GM21447 (cell line): Measurements from ENCODE around the gene KRTAP5-10.
"Not testable (repeated sequence)": the region's sequence is repeated elsewhere in the genome, so short reads cannot be mapped to it uniquely, and the experiment has no call there.

Source experiments
- ATAC-seq: cut with Tn5 transposase; IDR thresholded peaks from one replicate; pipeline ENCODE4 v1.9.1; 2021; ENCODE audit not compliant: unreplicated experiment

KRTAP5-10 gene, protein sequence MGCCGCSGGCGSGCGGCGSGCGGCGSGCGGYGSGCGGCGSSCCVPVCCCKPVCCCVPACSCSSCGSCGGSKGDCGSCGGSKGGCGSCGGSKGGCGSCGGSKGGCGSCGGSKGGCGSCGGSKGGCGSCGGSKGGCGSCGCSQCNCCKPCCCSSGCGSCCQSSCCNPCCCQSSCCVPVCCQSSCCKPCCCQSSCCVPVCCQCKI

DNA sequence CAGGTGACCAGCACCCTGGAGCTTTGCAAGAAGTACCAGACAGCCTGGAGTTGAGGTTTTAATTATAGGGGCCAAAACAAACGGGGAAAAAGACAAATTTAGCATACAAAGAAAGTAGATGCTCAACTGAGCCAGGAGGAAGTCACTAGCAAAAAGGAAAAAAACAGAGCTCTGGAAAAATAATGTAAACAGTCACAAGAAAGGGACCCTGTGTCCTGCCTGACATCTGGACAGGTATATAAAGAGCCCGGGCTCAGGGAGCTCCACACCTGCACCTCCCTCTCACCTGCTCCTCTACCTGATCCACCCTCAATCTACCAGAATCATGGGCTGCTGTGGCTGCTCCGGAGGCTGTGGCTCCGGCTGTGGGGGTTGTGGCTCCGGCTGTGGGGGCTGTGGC, at the start of gene KRTAP5-10:
Gene KRTAP5-10, plus strand, starts transcription at position 301 of the 400 bp plus-strand sequence. Its CDS starts 25 bp downstream, at position 326.
- no peak for ATAC-seq

DNA sequence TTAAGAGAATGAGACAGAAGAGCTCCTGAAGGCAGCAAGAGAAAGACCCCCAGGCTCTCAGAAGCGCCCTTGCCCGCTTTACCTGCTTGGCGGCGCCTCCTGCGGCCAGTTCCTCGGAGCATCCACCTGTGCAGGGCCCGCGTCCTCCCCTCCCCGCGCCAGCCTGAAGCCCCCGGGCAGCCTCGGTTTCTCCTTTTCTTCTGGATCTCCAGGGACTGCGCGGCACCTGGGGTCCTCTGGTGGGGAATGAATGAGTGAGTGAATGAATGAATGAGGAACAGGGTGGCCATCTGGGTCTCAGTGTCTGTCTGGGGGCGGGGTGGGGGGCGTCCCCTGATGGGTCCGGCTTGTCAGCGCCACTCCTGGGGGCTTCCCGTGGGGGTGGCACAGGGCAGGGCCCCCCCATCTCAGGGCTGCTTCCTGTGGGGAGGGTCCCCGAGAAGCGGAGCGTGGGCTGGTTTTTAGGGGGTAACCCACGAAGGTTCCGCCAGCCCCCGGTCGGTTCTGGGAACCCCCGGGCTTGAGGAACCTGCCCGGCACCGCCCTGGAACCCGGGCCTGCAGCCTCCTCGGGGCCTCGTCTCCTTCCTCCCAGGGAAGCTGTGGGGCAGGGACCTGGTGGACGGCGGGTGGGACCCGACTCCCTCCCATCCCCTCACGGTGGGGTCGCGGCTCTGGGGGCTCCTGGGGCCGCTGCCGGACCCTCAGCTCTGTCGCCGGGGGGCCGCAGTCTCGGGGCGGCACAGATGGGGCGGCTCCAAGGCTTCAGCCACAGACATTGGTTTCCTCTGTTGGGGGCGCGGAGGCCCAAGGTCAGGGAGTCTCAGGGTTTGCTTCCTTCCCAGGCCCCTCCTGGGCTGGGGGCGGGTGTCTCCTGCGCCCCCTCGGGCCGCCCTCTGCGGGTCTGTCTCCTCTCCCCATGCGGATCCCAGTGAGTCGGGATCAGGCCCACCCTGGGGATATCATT, 46.6 kb upstream of the KRTAP5-10 start:
- no peak for ATAC-seq

DNA sequence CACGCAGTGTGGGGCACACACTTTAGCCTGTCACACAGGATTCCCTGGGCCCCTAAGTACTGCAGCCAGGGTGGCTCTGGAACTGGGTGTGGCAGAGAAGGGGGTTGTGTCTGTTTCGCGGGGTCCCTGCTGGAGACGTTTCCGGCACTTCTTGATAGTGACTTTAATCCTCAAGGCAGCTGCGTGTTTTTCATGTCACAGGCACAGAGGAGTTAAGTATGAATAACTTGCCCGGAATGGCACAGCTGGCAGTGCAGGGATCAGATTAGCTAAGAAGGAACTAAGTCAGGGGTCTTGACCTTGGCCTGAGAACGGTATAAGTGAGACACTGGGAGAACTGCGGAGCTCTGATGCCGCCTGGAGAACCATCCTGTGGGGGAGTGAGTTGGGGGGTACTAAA, 45.8 kb upstream of the KRTAP5-10 start:
- no peak for ATAC-seq

DNA sequence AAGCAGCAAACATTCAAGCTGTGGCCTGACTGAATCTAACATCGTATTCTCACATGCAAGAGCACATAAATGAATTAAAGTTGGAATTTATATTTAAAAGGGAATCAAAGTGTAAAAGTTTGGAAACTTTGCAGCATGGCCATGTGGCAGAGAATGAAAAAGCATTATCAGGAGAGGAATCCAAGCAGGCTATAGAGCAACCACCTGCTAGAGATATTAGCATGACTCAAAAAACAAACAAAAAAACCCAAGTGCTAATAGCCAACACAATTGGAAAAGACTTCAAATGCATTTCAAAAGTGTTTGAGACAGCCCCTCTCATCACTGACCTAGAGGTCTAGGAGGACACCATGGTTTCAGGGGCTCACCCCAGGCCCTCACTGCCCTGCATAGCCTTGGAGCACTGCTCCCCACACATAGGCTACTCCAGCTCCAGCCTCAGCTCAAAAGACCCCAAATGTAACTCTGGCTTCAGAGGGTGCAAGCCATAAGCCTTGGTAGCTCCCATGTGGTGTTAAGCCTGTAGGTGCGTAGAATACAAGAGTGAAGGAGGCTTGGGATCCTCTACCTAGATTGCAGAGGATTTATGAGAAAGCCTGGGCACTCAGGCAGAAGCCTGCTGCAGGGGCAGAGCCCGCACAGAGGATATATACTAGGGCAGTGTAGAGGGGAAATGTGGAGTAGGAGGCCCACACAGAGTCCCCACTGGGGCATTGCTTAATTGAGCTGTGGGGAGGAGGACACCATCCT, 40.0 kb upstream of the KRTAP5-10 start:
- ATAC-seq: no peak

DNA sequence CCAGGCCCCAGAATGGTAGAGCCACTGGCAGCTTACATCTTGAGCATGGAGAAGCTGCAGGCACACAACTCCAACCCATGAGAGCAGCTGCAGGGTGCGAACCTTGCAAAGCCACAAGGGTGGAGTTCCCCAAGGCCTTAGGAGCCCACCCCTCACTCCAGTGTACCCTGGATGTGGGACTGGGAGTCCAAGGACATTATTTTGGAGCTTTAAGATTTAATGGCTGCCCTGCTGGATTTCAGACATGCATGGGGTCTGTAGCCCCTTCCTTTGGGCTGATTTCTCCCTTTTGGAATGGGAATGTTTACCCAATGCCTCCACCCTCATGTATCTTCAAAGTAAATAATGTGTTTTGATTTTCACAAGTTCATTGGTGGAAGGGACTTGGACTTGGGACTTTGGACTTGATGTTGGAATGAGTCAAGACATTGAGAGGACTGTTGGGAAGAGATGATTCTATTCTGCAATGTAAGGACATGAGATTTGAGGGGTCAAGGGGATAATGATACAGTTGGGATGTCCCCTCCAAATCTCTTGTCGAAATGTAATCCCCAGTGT, 39.3 kb upstream of the KRTAP5-10 start:
- no peak for ATAC-seq

DNA sequence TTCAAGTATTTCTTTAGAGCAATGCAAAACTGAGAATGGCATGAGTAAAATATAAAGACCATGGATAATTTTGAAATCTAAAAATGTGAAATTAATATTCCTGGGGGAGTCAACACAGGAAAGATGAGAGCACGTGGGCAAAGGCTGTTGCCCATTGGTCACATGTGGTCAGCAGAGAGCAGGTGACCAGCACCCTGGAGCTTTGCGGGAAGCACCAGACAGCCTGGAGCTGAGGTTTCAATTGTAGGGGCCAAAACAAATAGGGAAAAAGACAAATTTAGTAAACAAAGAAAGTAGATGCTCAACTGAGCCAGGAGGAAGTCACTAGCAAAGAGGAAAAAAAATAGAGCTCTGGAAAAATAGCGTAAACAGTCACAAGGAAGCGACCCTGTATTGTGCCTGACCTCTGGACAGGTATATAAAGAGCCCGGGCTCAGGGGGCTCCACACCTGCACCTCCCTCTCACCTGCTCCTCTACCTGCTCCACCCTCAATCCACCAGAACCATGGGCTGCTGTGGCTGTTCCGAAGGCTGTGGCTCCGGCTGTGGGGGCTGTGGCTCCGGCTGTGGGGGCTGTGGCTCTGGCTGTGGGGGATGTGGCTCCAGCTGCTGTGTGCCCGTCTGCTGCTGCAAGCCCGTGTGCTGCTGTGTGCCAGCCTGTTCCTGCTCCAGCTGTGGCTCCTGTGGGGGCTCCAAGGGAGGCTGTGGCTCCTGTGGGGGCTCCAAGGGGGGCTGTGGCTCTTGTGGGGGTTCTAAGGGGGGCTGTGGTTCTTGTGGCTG, 38.4 kb upstream of the KRTAP5-10 start, which contains the start of gene KRTAP5-7:
Gene KRTAP5-7, plus strand, starts transcription at position 472 of the 780 bp plus-strand sequence. Its CDS starts 34 bp downstream, at position 506.
- not testable (repeated sequence) for ATAC-seq

DNA sequence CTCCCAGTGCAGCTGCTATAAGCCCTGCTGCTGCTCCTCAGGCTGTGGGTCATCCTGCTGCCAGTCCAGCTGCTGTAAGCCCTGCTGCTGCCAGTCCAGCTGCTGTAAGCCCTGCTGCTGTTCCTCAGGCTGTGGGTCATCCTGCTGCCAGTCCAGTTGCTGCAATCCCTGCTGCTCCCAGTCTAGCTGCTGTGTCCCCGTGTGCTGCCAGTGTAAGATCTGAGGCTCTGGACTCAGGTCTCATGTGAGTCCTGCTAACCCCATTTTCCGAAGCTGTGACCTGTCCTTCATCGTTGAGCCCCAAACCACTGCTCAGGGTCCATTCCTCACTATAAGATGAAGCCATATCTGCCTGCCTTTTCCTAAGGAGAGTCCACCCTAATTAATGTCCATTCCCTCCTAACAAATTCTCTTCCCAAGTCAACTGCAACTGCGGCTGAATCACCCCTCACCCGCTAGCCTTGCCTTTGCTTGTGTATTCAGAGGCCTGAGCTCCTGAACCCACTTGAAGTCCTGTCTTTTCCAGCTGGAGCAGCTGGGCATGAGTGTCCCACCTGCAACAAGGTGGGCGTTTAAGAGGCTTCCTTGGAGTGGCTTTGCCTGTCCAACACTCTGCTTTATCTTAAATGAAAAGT, 37.7 kb upstream of the KRTAP5-10 start:
- ATAC-seq: no peak

DNA sequence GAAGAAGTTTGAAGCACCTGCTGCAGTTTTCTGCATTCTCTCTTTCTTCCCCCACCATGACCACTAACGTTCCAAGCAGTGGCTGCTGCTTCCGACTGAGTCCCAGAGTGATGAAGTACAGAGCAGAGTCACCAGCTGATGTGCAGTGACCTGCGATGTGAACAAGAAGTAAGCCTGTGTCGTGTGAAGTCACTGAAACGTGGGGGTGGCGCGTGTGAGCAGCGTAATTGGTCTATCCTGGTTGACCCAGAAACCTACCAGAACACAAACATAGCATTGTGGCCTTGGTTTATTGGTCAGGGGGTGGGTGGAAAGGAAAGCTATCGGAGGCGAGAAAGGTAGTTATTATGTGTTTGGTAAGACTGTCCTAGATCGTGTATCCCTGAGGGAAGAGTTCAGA, 34.8 kb upstream of the KRTAP5-10 start:
- ATAC-seq: no peak

DNA sequence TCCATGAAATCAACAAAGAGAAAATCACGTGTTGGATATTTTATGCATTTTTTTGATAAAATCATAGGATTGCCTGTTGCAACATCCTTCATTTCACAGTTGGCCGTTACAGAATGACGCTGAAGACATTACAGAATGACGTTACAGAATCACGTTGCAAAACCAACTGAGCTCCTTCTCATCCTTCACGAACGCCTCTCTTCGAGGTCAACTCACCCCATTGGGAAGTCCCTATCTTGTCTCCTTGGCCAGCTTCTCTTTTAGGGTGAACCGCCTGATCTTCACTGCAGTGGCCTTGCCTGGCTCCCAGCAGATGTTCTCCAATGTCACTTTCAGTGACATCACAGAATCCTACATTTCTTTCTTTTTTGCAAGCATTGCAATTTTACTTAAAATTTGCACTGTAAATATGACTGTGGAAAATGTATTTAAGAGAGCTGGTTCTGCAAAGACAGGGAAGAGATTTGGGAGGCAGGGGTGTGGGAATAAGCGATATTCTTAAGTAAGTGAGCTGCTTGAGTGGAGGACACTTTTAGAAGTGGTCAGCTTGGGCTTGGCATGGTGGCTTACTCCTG, 33.2 kb upstream of the KRTAP5-10 start:
- no peak for ATAC-seq

DNA sequence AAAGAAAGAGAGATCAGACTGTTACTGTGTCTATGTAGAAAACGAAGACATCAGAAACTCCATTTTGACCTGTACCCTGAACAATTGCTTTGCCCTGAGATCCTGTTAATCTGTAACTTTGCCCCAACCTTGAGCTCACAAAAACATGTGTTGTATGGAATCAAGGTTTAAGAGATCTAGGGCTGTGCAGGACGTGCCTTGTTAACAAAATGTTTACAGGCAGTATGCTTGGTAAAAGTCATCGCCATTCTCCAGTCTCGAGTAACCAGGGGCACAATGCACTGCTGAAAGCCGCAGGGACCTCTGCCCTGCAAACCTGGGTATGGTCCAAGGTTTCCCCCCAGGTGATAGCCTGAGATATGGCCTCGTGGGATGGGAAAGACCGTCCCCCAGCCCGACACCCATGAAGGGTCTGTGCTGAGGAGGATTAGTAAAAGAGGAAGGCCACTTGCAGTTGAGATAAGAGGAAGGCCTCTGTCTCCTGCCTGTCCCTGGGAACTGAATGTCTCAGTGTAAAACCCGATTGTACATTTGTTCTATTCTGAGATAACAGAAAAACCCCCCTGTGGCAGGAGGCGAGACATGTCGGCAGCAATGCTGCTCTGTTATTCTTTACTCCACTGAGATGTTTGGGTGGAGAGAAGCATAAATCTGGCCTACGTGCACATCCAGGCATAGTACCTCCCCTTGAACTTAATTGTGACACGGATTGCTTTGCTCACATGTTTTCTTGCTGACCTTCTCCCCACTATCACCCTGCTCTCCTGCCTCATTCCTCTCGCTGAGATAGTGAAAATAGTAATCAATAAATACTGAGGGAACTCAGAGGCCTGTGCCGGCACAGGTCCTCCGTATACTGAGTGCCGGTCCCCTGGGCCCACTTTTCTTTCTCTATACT, 30.4 kb upstream of the KRTAP5-10 start:
- ATAC-seq: not testable (repeated sequence)

DNA sequence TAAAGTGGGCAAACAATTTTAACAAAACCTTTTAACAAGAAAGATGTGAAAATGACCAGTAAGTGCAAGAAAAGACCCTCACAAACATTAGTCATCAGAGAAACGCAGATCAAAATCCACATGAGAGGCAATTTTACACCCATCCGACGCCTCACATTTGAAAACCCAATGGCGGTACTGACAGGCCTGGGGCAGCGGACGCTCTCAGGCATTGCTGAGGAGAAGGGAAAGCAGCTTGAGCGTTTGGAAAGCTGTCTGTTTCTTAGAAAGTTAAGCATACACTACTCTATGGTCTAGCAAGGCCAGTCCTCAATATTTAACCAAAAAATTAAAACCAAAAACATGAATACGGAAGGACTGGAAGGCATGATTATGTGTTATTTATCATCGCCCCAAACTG, 29.5 kb upstream of the KRTAP5-10 start:
- no peak for ATAC-seq

DNA sequence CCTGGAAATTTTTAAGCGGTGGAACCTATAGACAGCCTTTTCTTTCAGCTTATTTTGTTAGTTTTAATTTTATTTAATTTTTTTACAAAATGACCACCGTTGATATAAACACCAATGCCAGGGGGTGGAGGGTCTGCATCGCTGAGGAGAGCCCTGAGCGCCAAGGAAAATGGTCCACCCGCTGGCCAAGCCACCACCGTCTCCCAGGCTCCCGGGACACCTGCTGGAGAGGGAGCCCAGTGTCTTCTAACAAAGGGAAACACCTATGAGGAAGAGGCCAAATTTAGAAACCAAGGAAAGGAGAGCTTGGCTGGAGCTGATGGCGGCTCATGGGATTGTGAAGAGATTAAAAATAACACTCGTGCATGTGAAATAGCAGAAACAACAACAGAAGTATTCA, 27.8 kb upstream of the KRTAP5-10 start:
- ATAC-seq: no peak

DNA sequence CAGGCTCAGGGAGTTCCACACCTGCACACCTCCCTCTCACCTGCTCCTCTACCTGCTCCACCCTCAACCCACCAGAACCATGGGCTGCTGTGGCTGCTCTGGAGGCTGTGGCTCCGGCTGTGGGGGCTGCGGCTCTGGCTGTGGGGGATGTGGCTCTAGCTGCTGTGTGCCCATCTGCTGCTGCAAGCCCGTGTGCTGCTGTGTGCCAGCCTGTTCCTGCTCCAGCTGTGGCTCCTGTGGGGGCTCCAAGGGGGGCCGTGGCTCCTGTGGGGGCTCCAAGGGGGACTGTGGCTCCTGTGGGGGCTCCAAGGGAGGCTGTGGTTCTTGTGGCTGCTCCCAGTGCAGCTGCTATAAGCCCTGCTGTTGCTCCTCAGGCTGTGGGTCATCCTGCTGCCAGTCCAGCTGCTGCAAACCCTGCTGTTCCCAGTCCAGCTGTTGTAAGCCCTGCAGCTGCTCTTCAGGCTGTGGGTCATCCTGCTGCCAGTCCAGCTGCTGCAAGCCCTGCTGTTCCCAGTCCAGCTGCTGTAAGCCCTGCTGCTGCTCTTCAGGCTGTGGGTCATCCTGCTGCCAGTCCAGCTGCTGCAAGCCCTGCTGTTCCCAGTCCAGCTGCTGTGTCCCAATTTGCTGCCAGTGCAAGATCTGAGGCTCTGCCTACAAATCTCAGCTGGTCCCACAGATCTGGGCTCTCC, 27.2 kb upstream of the KRTAP5-10 start, which contains the start of gene KRTAP5-8:
Gene KRTAP5-8, plus strand, starts transcription at position 49 of the 689 bp plus-strand sequence. Its CDS starts 31 bp downstream, at position 80.
- ATAC-seq: not testable (repeated sequence)

DNA sequence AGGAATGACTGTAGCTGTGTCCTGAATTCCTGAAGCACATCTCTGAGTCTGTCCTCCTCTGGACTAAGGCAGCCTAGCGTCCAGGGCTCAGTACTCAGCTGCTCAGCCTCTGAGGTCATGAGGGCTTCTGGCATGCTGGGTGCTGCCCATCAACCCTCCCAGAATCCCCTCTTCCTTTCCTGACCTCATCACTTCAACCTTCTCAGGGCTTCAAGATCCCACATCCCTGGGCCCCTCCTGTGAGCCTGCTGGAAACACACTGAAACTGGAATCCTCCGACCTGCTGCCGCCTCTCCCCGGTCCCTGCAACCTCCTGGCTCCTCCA, 26.7 kb upstream of the KRTAP5-10 start:
- ATAC-seq: no peak

DNA sequence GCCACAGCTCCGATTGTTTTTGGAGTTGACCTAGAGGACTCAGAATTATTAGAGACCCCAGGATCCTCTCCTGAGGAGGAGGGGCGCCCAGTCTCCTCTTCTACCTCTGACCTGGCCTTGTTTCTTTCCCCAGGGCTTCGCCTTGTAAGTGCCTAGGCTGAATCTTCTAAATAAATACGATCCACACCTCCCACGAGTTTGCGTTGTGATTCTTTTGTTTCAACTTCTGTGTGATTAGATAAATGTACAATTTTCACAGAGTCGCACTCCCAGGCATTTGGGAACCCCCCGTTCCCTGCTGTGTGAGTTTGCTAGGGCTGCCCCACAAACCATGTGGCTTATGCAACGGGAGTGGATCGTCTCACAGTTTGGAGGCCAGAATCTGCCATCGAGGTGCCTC, 26.3 kb upstream of the KRTAP5-10 start:
- ATAC-seq: no peak

DNA sequence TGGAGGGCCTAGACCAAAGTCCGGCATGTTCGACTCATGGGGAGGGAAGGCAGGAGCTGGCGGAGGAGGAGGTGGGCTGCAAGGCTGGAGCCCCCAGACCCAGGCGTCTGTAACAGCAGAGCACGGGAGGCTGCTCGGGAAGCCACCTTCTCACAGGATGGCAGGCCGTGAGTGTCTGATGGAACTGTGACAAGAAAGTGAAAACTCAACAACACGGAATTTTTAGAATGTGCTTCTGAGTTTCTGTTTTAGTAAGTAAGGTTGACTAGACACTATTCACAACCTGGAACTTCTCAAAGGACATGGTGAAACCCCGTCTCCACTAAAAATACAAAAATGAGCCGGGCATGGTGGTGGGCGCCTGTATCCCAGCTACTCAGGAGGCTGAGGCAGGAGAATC, 25.4 kb upstream of the KRTAP5-10 start:
- ATAC-seq: not testable (repeated sequence)

DNA sequence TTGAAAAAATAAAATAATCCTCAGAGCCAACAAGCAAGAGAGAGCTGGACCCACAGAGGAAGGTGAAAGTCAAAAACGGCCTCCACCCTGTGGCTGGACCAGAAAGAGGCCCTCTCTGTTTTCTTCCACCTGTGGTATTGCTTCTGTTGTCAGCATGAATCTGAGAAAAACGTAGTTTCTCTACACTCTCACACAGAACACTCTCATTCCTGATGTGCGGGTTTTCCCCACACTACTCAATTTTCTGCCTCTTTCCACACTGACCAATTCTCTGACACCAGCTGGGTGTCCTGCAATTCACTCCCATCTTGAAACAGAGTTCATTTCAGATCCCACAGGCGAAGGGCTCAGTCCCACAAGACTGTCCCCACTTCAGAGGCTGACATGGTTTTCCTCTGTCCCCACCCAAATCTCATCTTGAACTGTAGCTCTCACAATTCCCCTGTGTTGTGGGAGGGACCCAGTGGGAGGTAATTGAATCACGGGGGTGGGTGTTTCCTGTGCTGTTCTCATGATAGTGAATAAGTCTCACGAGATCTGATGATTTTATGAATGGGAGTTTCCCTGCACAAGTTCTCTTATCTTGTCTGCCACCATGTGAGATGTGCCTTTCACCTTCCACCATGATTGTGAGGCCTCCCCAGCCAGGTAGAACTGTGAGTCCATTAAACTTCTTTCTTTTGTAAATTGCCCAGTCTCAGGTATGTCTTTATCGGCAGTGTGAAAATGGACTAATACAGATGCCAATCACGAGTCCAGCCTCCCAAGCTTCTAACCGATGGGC, 24.6 kb upstream of the KRTAP5-10 start:
- ATAC-seq: not testable (repeated sequence)
